ENCODE data around the gene SLC16A7.

SLC16A7 gene

GRCh38 chr12:59652130-59652529 lies 56.3 kb downstream of the SLC16A7 start:
- TF ChIP-seq CTCF (IDR thresholded peaks at IDR 0.05; ENCODE audit: low read depth, low read length), result no peak
- DNase-seq (ENCODE audit: extremely low read depth, low read depth), result no peak

- no peak for TF ChIP-seq CTCF (IDR thresholded peaks at IDR 0.05; ENCODE audit: low read depth, low read length)
- DNase-seq (ENCODE audit: extremely low read depth, low read depth), result no peak
These were observed 58.2 kb downstream of the SLC16A7 start for GRCh38 chr12:59654061-59654460.

- no peak for TF ChIP-seq CTCF (IDR thresholded peaks at IDR 0.05; ENCODE audit: low read depth, low read length)
- no peak for DNase-seq (ENCODE audit: extremely low read depth, low read depth)
These were observed 61.4 kb downstream of the SLC16A7 start for GRCh38 chr12:59657266-59657665.

GRCh38 chr12:59657711-59658110 lies 61.9 kb downstream of the SLC16A7 start:
- no peak for DNase-seq (ENCODE audit: extremely low read depth, low read depth)
- no peak for TF ChIP-seq CTCF (IDR thresholded peaks at IDR 0.05; ENCODE audit: low read depth, low read length)

GRCh38 chr12:59660148-59660547 lies 64.3 kb downstream of the SLC16A7 start:
- TF ChIP-seq CTCF (IDR thresholded peaks at IDR 0.05; ENCODE audit: low read depth, low read length), result no peak
- no peak for DNase-seq (ENCODE audit: extremely low read depth, low read depth)

- DNase-seq (ENCODE audit: extremely low read depth, low read depth), result no peak
- TF ChIP-seq CTCF (IDR thresholded peaks at IDR 0.05; ENCODE audit: low read depth, low read length), result no peak
These were observed 65.2 kb downstream of the SLC16A7 start for GRCh38 chr12:59660921-59661597.

- no peak for TF ChIP-seq CTCF (IDR thresholded peaks at IDR 0.05; ENCODE audit: low read depth, low read length)
- DNase-seq (ENCODE audit: extremely low read depth, low read depth), result no peak
These were observed 68.7 kb downstream of the SLC16A7 start for GRCh38 chr12:59664495-59664894.
